ENCODE results near the gene CBLL1.

The CBLL1 gene

GRCh38 chr7:107742678-107743566 is 1.0 kb upstream of the CBLL1 start:
- DNase-seq (ENCODE audit: low read depth): no peak

GRCh38 chr7:107744345-107744750 is 406 bp downstream of the CBLL1 start:
- no peak for DNase-seq (ENCODE audit: low read depth)

- no peak for DNase-seq (ENCODE audit: low read depth)
These were observed 2.1 kb downstream of the CBLL1 start for GRCh38 chr7:107746006-107746405.

- no peak for DNase-seq (ENCODE audit: low read depth)
These were observed 7.2 kb downstream of the CBLL1 start for GRCh38 chr7:107751113-107751512.

GRCh38 chr7:107754642-107755041 is 10.7 kb downstream of the CBLL1 start:
- DNase-seq (ENCODE audit: low read depth): no peak

- no peak for DNase-seq (ENCODE audit: low read depth)
These were observed 14.7 kb downstream of the CBLL1 start for GRCh38 chr7:107758667-107759066.

GRCh38 chr7:107767391-107767790 is 23.4 kb downstream of the CBLL1 start:
- no peak for DNase-seq (ENCODE audit: low read depth)

- no peak for DNase-seq (ENCODE audit: low read depth)
These were observed 24.3 kb downstream of the CBLL1 start for GRCh38 chr7:107768263-107768662.

GRCh38 chr7:107773027-107773426 is 29.1 kb downstream of the CBLL1 start:
- no peak for DNase-seq (ENCODE audit: low read depth)

GRCh38 chr7:107777702-107778101 is 33.8 kb downstream of the CBLL1 start:
- DNase-seq (ENCODE audit: low read depth): no peak

- no peak for DNase-seq (ENCODE audit: low read depth)
These were observed 34.3 kb downstream of the CBLL1 start for GRCh38 chr7:107778283-107778682.

GRCh38 chr7:107779647-107780099 is 35.7 kb downstream of the CBLL1 start:
- DNase-seq (ENCODE audit: low read depth): no peak

GRCh38 chr7:107782374-107782773 is 38.4 kb downstream of the CBLL1 start:
- DNase-seq (ENCODE audit: low read depth): no peak

GRCh38 chr7:107783648-107784047 is 39.7 kb downstream of the CBLL1 start:
- no peak for DNase-seq (ENCODE audit: low read depth)

GRCh38 chr7:107785170-107785569 is 41.2 kb downstream of the CBLL1 start:
- no peak for DNase-seq (ENCODE audit: low read depth)

GRCh38 chr7:107785926-107786325 is 42.0 kb downstream of the CBLL1 start:
- DNase-seq (ENCODE audit: low read depth): no peak

GRCh38 chr7:107788216-107788615 is 44.3 kb downstream of the CBLL1 start:
- no peak for DNase-seq (ENCODE audit: low read depth)

- DNase-seq (ENCODE audit: low read depth): no peak
These were observed 44.7 kb downstream of the CBLL1 start for GRCh38 chr7:107788662-107789061.

- no peak for DNase-seq (ENCODE audit: low read depth)
These were observed 45.7 kb downstream of the CBLL1 start for GRCh38 chr7:107789647-107790046.

- DNase-seq (ENCODE audit: low read depth): no peak
These were observed 48.4 kb downstream of the CBLL1 start for GRCh38 chr7:107792364-107792763.

GRCh38 chr7:107799647-107800264 is 55.8 kb downstream of the CBLL1 start:
- no peak for DNase-seq (ENCODE audit: low read depth)

- no peak for DNase-seq (ENCODE audit: low read depth)
These were observed 59.2 kb downstream of the CBLL1 start, which contains the start of gene SLC26A3 for GRCh38 chr7:107803009-107803610. TSS of gene SLC26A3 (minus strand) at chr7:107803223. CDS start at chr7:107794509, 8,714 bp downstream.

- no peak for DNase-seq (ENCODE audit: low read depth)
These were observed 65.2 kb downstream of the CBLL1 start for GRCh38 chr7:107809179-107809578.

Measured in stromal cell of bone marrow (primary cell).